ENCODE results near the gene RRH.

Gene RRH

GRCh38 chr4:109836985-109837384 lies 9.2 kb downstream of the RRH start:
- Histone ChIP-seq H2BK5ac (ENCODE audit: low read length) (no peak overlapping the region), H3K23ac (ENCODE audit: low read depth, low read length, poor library complexity) (no peak overlapping the region), H3K4me1 (ENCODE audit: control insufficient read depth in 2 of 2, insufficient read depth in 1 of 2, low read depth in 1 of 2, low read length in 2 of 2) (peaks cover 0 to 1% of the 10 kb centered on the region in 2 donors), H3K4ac (ENCODE audit: low read length) (no peak overlapping the region), H4K8ac (ENCODE audit: low read depth, low read length) (no peak overlapping the region), H2AFZ (ENCODE audit: low read length) (no peak overlapping the region), H3K18ac (ENCODE audit: low read length) (no peak overlapping the region), H2AK5ac (ENCODE audit: low read depth, low read length) (no peak overlapping the region), H3K27ac (replicated peaks; ENCODE audit: low read length) (no peak overlapping the region), H3K27me3 (ENCODE audit: control insufficient read depth in 3 of 3, insufficient read depth in 3 of 3, low read depth in 1 of 3, low read length in 3 of 3) (no peaks in the 10 kb centered on the region), H3K9ac (ENCODE audit: low read depth, low read length, poor library complexity) (no peak overlapping the region), H2BK15ac (ENCODE audit: low read length) (no peak overlapping the region), H3K4me2 (ENCODE audit: insufficient read depth, low read length, poor library complexity, severe bottlenecking) (no peak overlapping the region), H3K36me3 (replicated peaks in 1 of 2; ENCODE audit: control insufficient read depth in 2 of 2, insufficient read depth in 2 of 2, low read length in 2 of 2) (no peaks in the 10 kb centered on the region), H4K91ac (ENCODE audit: low read depth, low read length, poor library complexity) (no peak overlapping the region), H2BK12ac (ENCODE audit: low read length) (no peak overlapping the region), H3K14ac (ENCODE audit: low read length) (no peak overlapping the region), H3K4me3 (ENCODE audit: low read length in 2 of 2) (no peak overlapping the region), H3K9me3 (replicated peaks in 1 of 2; ENCODE audit: control insufficient read depth in 2 of 2, insufficient read depth in 1 of 2, low read depth in 1 of 2, low read length in 2 of 2) (no peaks in the 10 kb centered on the region), H2BK120ac (ENCODE audit: low read depth, low read length) (no peak overlapping the region), H3K79me1 (ENCODE audit: low read depth, low read length) (no peaks in the 10 kb centered on the region)
- no CpG with 5 or more reads among the region's 3 CpGs for WGBS, 2 donors (ENCODE audit: extremely low coverage in 2 of 2, insufficient read length in 2 of 2, insufficient replicate concordance in 1 of 2)
- DNase-seq (ENCODE audit: low spot score): no peak

GRCh38 chr4:109846395-109847098 lies 18.8 kb downstream of the RRH start:
- H4K8ac ChIP-seq (ENCODE audit: low read depth, low read length): no peak overlapping the region
- H2BK12ac ChIP-seq (ENCODE audit: low read length): no peak overlapping the region
- peaks cover 7 to 8% of the 10 kb centered on the region in 2 donors for H3K4me1 ChIP-seq (ENCODE audit: control insufficient read depth in 2 of 2, insufficient read depth in 1 of 2, low read depth in 1 of 2, low read length in 2 of 2)
- no peak overlapping the region for H4K91ac ChIP-seq (ENCODE audit: low read depth, low read length, poor library complexity)
- no peak overlapping the region for H2BK15ac ChIP-seq (ENCODE audit: low read length)
- no peak for DNase-seq (ENCODE audit: low spot score)
- H3K36me3 ChIP-seq (replicated peaks in 1 of 2; ENCODE audit: control insufficient read depth in 2 of 2, insufficient read depth in 2 of 2, low read length in 2 of 2): no peaks in the 10 kb centered on the region
- no peaks in the 10 kb centered on the region for H3K79me1 ChIP-seq (ENCODE audit: low read depth, low read length)
- no peak overlapping the region for H3K14ac ChIP-seq (ENCODE audit: low read length)
- H2BK120ac ChIP-seq (ENCODE audit: low read depth, low read length): no peak overlapping the region
- H3K9ac ChIP-seq (ENCODE audit: low read depth, low read length, poor library complexity): no peak overlapping the region
- WGBS, 2 donors (ENCODE audit: extremely low coverage in 2 of 2, insufficient read length in 2 of 2, insufficient replicate concordance in 1 of 2): no CpG with 5 or more reads among the region's 6 CpGs
- no peak overlapping the region for H2BK5ac ChIP-seq (ENCODE audit: low read length)
- no peak overlapping the region for H3K23ac ChIP-seq (ENCODE audit: low read depth, low read length, poor library complexity)
- no peaks in the 10 kb centered on the region for H3K9me3 ChIP-seq (replicated peaks in 1 of 2; ENCODE audit: control insufficient read depth in 2 of 2, insufficient read depth in 1 of 2, low read depth in 1 of 2, low read length in 2 of 2)
- no peak overlapping the region for H3K4ac ChIP-seq (ENCODE audit: low read length)
- no peak overlapping the region for H2AK5ac ChIP-seq (ENCODE audit: low read depth, low read length)
- no peak overlapping the region for H3K27ac ChIP-seq (replicated peaks; ENCODE audit: low read length)
- no peak overlapping the region for H3K4me3 ChIP-seq (ENCODE audit: low read length in 2 of 2)
- peak overlapping the region; percentile 58 for H2AFZ ChIP-seq (ENCODE audit: low read length)
- no peak overlapping the region for H3K18ac ChIP-seq (ENCODE audit: low read length)
- no peak overlapping the region for H3K4me2 ChIP-seq (ENCODE audit: insufficient read depth, low read length, poor library complexity, severe bottlenecking)
- H3K27me3 ChIP-seq (ENCODE audit: control insufficient read depth in 3 of 3, insufficient read depth in 3 of 3, low read depth in 1 of 3, low read length in 3 of 3): no peaks in the 10 kb centered on the region

- Histone ChIP-seq H3K4me1 (ENCODE audit: control insufficient read depth in 2 of 2, insufficient read depth in 1 of 2, low read depth in 1 of 2, low read length in 2 of 2) (peaks cover 7 to 8% of the 10 kb centered on the region in 2 donors), H3K18ac (ENCODE audit: low read length) (no peak within 1 kb of the TSS), H2BK120ac (ENCODE audit: low read depth, low read length) (no peak within 1 kb of the TSS), H2BK15ac (ENCODE audit: low read length) (no peak within 1 kb of the TSS), H2AK5ac (ENCODE audit: low read depth, low read length) (no peak within 1 kb of the TSS), H3K4me3 (ENCODE audit: low read length in 2 of 2) (no peak within 1 kb of the TSS), H3K14ac (ENCODE audit: low read length) (no peak within 1 kb of the TSS), H2BK5ac (ENCODE audit: low read length) (no peak within 1 kb of the TSS), H4K91ac (ENCODE audit: low read depth, low read length, poor library complexity) (no peak within 1 kb of the TSS), H3K4me2 (ENCODE audit: insufficient read depth, low read length, poor library complexity, severe bottlenecking) (no peak within 1 kb of the TSS), H3K23ac (ENCODE audit: low read depth, low read length, poor library complexity) (no peak within 1 kb of the TSS), H2AFZ (ENCODE audit: low read length) (peak within 1 kb of the TSS; percentile 43), H3K9ac (ENCODE audit: low read depth, low read length, poor library complexity) (no peak within 1 kb of the TSS), H3K79me1 (ENCODE audit: low read depth, low read length) (no peaks in the 10 kb centered on the region), H3K4ac (ENCODE audit: low read length) (no peak within 1 kb of the TSS), H3K36me3 (replicated peaks in 1 of 2; ENCODE audit: control insufficient read depth in 2 of 2, insufficient read depth in 2 of 2, low read length in 2 of 2) (no peaks in the 10 kb centered on the region), H4K8ac (ENCODE audit: low read depth, low read length) (no peak within 1 kb of the TSS), H2BK12ac (ENCODE audit: low read length) (no peak within 1 kb of the TSS), H3K9me3 (replicated peaks in 1 of 2; ENCODE audit: control insufficient read depth in 2 of 2, insufficient read depth in 1 of 2, low read depth in 1 of 2, low read length in 2 of 2) (no peaks in the 10 kb centered on the region), H3K27ac (replicated peaks; ENCODE audit: low read length) (no peak within 1 kb of the TSS), H3K27me3 (ENCODE audit: control insufficient read depth in 3 of 3, insufficient read depth in 3 of 3, low read depth in 1 of 3, low read length in 3 of 3) (no peaks in the 10 kb centered on the region)
- DNase-seq (ENCODE audit: low spot score): peak; percentile 9
- no CpG with 5 or more reads among the region's 5 CpGs for WGBS, 2 donors (ENCODE audit: extremely low coverage in 2 of 2, insufficient read length in 2 of 2, insufficient replicate concordance in 1 of 2)
Measured at GRCh38 chr4:109847896-109848442, 20.2 kb downstream of the RRH start, which contains the start of gene LRIT3. LRIT3 (plus strand) TSS chr4:109848107; CDS start chr4:109848202, 95 bp downstream.

- Histone ChIP-seq H2AK5ac (ENCODE audit: low read depth, low read length) (no peak overlapping the region), H4K8ac (ENCODE audit: low read depth, low read length) (no peak overlapping the region), H3K18ac (ENCODE audit: low read length) (no peak overlapping the region), H3K23ac (ENCODE audit: low read depth, low read length, poor library complexity) (no peak overlapping the region), H2BK12ac (ENCODE audit: low read length) (no peak overlapping the region), H3K27me3 (ENCODE audit: control insufficient read depth in 3 of 3, insufficient read depth in 3 of 3, low read depth in 1 of 3, low read length in 3 of 3) (no peaks in the 10 kb centered on the region), H3K9me3 (replicated peaks in 1 of 2; ENCODE audit: control insufficient read depth in 2 of 2, insufficient read depth in 1 of 2, low read depth in 1 of 2, low read length in 2 of 2) (no peaks in the 10 kb centered on the region), H3K27ac (replicated peaks; ENCODE audit: low read length) (no peak overlapping the region), H3K4ac (ENCODE audit: low read length) (no peak overlapping the region), H2AFZ (ENCODE audit: low read length) (peak overlapping the region; percentile 43), H3K9ac (ENCODE audit: low read depth, low read length, poor library complexity) (no peak overlapping the region), H4K91ac (ENCODE audit: low read depth, low read length, poor library complexity) (no peak overlapping the region), H3K14ac (ENCODE audit: low read length) (no peak overlapping the region), H3K4me2 (ENCODE audit: insufficient read depth, low read length, poor library complexity, severe bottlenecking) (no peak overlapping the region), H3K79me1 (ENCODE audit: low read depth, low read length) (no peaks in the 10 kb centered on the region), H2BK120ac (ENCODE audit: low read depth, low read length) (no peak overlapping the region), H3K4me1 (ENCODE audit: control insufficient read depth in 2 of 2, insufficient read depth in 1 of 2, low read depth in 1 of 2, low read length in 2 of 2) (peaks cover 7 to 8% of the 10 kb centered on the region in 2 donors), H2BK15ac (ENCODE audit: low read length) (no peak overlapping the region), H3K36me3 (replicated peaks in 1 of 2; ENCODE audit: control insufficient read depth in 2 of 2, insufficient read depth in 2 of 2, low read length in 2 of 2) (no peaks in the 10 kb centered on the region), H2BK5ac (ENCODE audit: low read length) (no peak overlapping the region), H3K4me3 (ENCODE audit: low read length in 2 of 2) (no peak overlapping the region)
- no CpG with 5 or more reads among the region's 2 CpGs for WGBS, 2 donors (ENCODE audit: extremely low coverage in 2 of 2, insufficient read length in 2 of 2, insufficient replicate concordance in 1 of 2)
- DNase-seq (ENCODE audit: low spot score): peak; percentile 6
Measured at GRCh38 chr4:109848501-109848900, 20.7 kb downstream of the RRH start.

Data from neuronal stem cell (in vitro differentiated cells).